Kidney epithelial cell (primary cell): ENCODE results near the gene RPTOR. TPM values are rescaled to one million over a fixed set of nuclear protein-coding genes. Genes with fewer than 3 reads are reported as not detected.

Source experiments
- DNase-seq: peaks from one replicate; pipeline ENCODE4 v3.0.0-alpha.2; 2010; ENCODE audit warnings: low read depth
- H3K27me3 ChIP-seq: 2 replicates; pipeline ENCODE4 v1.6.0; 2011; ENCODE audit warnings: low read length; ENCODE audit not compliant: control insufficient read depth, insufficient read depth
- H3K36me3 ChIP-seq: 2 replicates; pipeline ENCODE4 v1.5.1; 2011; ENCODE audit warnings: low read length; ENCODE audit not compliant: control insufficient read depth, insufficient read depth
- H3K4me3 ChIP-seq: 2 replicates; pipeline ENCODE4 v1.5.1; 2011; ENCODE audit warnings: low read depth, mild to moderate bottlenecking, control low read depth, low read length
- CTCF ChIP-seq: IDR thresholded peaks from 2 replicates; pipeline ENCODE4 v1.5.1; 2011; ENCODE audit warnings: mild to moderate bottlenecking, moderate library complexity, low read length, control low read depth, inconsistent platforms; ENCODE audit not compliant: insufficient read depth, poor library complexity, severe bottlenecking
- total RNA-seq: library from RNA; depleted of rRNA; stranded (reverse); fragments of >200 nt; gene quantifications from 2 replicates; pipeline ENCODE4 v1.2.3, GENCODE V29; 2015

The RPTOR gene
- total RNA-seq, 1 donor from 2014 or later = 22.7 TPM

GRCh38 chr17:80676564-80676963 is 131.9 kb downstream of the RPTOR start:
- no peak overlapping the region for H3K4me3 ChIP-seq
- no peaks in the 10 kb centered on the region for H3K27me3 ChIP-seq
- TF ChIP-seq CTCF = no peak
- no peaks in the 10 kb centered on the region for H3K36me3 ChIP-seq
- DNase-seq = no peak

- TF ChIP-seq CTCF = no peak
- Histone ChIP-seq H3K4me3 (no peak overlapping the region), H3K27me3 (no peaks in the 10 kb centered on the region), H3K36me3 (no peaks in the 10 kb centered on the region)
- no peak for DNase-seq
These were observed 132.6 kb downstream of the RPTOR start for GRCh38 chr17:80677214-80677756.

GRCh38 chr17:80679816-80680215 is 135.2 kb downstream of the RPTOR start:
- DNase-seq = no peak
- Histone ChIP-seq H3K4me3 (no peak overlapping the region), H3K36me3 (no peaks in the 10 kb centered on the region), H3K27me3 (no peaks in the 10 kb centered on the region)
- TF ChIP-seq CTCF = no peak

GRCh38 chr17:80681215-80681614 is 136.6 kb downstream of the RPTOR start:
- no peak for TF ChIP-seq CTCF
- no peak overlapping the region for H3K4me3 ChIP-seq
- no peaks in the 10 kb centered on the region for H3K27me3 ChIP-seq
- no peaks in the 10 kb centered on the region for H3K36me3 ChIP-seq
- no peak for DNase-seq

GRCh38 chr17:80682372-80682771 is 137.7 kb downstream of the RPTOR start:
- DNase-seq = no peak
- no peak overlapping the region for H3K4me3 ChIP-seq
- H3K36me3 ChIP-seq = no peaks in the 10 kb centered on the region
- H3K27me3 ChIP-seq = no peaks in the 10 kb centered on the region
- no peak for TF ChIP-seq CTCF

GRCh38 chr17:80683625-80684104 is 139.0 kb downstream of the RPTOR start:
- DNase-seq = no peak
- no peaks in the 10 kb centered on the region for H3K36me3 ChIP-seq
- H3K27me3 ChIP-seq = no peaks in the 10 kb centered on the region
- no peak for TF ChIP-seq CTCF
- H3K4me3 ChIP-seq = no peak overlapping the region
